ENCODE data around the gene HNRNPDL. TPM values are rescaled to one million over a fixed set of nuclear protein-coding genes. Genes with fewer than 3 reads are reported as not detected.
A peak's percentile ranks its signal among the peaks of the same experiment; 100 is the strongest.

The HNRNPDL gene
- total and polyA plus RNA-seq, 2 of the 13 experiments (the other 11 are each of a cell fraction or from before 2014, with no cell fraction given), result 167 to 414 TPM

DNA sequence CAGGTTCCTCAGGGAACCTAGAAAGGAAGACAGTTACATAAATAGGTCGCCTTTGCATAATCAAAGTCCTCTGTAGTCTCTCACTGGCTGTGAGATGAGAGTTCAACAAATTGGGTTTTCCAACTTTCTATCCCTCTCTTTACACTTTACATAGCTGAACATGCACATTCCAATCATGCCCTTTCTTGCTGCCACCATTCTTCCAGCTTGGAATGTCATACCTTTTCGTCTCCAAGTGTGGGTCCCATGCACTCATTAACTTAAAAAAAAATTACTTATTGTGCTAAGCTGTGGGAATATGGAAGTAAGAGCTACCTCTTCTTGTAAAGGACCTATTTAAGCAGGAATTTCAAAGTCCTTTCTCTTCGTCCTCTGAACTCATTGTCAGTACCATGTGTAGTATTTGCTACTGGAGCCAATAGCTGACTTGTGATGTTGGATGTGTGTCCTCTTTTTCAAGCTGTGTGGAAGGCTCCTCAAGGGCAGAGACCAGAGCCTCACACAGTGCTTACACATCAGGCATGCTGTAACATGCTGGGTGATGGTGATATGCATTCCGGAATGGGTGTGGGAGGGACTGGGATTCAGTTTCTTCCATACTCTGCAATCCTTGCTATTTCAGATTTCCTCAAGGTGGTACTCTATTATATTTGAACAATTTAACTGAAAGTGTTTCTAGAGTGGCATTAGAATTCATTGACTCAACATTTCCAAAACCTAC, 7.2 kb upstream of the HNRNPDL start:
- Histone ChIP-seq H3K9me3 (ENCODE audit: low read length) (no peaks in the 10 kb centered on the region), H3K36me3 (replicated peaks in 1 of 2; ENCODE audit: control insufficient read depth in 1 of 2, insufficient read depth in 2 of 2, low read length in 2 of 2) (peaks cover 0 to 4% of the 10 kb centered on the region in 2 experiments; a peak in 2 of 5 replicates), H3K4me3 (replicated peaks in 1 of 3; ENCODE audit: insufficient read depth in 1 of 3, low read depth in 2 of 3, low read length in 3 of 3) (no peak overlapping the region), H3K27me3 (ENCODE audit: control insufficient read depth in 1 of 2, insufficient read depth in 2 of 2, low read length in 2 of 2) (no peaks in the 10 kb centered on the region), H3K27ac (ENCODE audit: extremely low read length, insufficient read depth, low read length) (peak overlapping the region; percentile 25), H2AFZ (ENCODE audit: low read length) (no peak overlapping the region), H3K9ac (ENCODE audit: insufficient read depth, low read depth, low read length) (no peak overlapping the region), H3K4me2 (ENCODE audit: low read depth, low read length) (peak overlapping the region; percentile 29; the same call in 1 of the 2 replicates), H3K4me1 (ENCODE audit: insufficient read depth, low read length) (peaks cover 80% of the 10 kb centered on the region), H3K79me2 (ENCODE audit: insufficient read depth, low read length) (peaks cover 94% of the 10 kb centered on the region), H4K20me1 (ENCODE audit: insufficient read depth, low read length) (peaks cover 23% of the 10 kb centered on the region)
- TF ChIP-seq HNF4A (CRISPR knock-in tag; IDR thresholded peaks at IDR 0.05) (0 out of 2 replicates have a peak, but pooled peaks have one; percentile 14), ZNF331 (CRISPR knock-in tag; IDR thresholded peaks at IDR 0.05) (no peak), TEAD3 (CRISPR knock-in tag; optimal IDR thresholded peaks at IDR 0.05; ENCODE audit: borderline replicate concordance) (peak; percentile 69), BCL6 (CRISPR knock-in tag; IDR thresholded peaks at IDR 0.05) (0 out of 2 replicates have a peak, but pooled peaks have one; percentile 12), ZNF709 (CRISPR knock-in tag; IDR thresholded peaks at IDR 0.05) (no peak), ZNF235 (CRISPR knock-in tag; IDR thresholded peaks at IDR 0.05; ENCODE audit: borderline replicate concordance) (no peak), ZNF441 (CRISPR knock-in tag; IDR thresholded peaks at IDR 0.05; ENCODE audit: borderline replicate concordance) (no peak)
- intact Hi-C loops (cut with micrococcal nuclease; ENCODE audit: unreplicated experiment) (loop anchor here (10.0 kb wide), 1 partner anchor 153 kb away; no protein-coding TSS in a partner anchor), in situ Hi-C loops (cut with HindIII; ENCODE audit: extremely low pct_ligation_motif_present, low pct_unique_long_range_greater_than_20kb) (no loop called here)
- no peak for DNase-seq (ENCODE audit: low spot score)
- no TSS peak for BruUV-seq (replicated peaks)
- no peak for FAIRE-seq
- CTCF ChIA-PET (ENCODE audit: low intra/inter-chr PET ratio, low total read pairs), result no interaction called here
- POLR2A ChIA-PET, result interaction anchor here (4.5 kb wide), 1 partner anchor 9 kb away, joined by 20 read pairs; no protein-coding TSS in a partner anchor
- 75% methylated on average over 4 of the region's 4 CpGs for WGBS (ENCODE audit: low lambda C conversion rate)
- no peak for ATAC-seq

DNA sequence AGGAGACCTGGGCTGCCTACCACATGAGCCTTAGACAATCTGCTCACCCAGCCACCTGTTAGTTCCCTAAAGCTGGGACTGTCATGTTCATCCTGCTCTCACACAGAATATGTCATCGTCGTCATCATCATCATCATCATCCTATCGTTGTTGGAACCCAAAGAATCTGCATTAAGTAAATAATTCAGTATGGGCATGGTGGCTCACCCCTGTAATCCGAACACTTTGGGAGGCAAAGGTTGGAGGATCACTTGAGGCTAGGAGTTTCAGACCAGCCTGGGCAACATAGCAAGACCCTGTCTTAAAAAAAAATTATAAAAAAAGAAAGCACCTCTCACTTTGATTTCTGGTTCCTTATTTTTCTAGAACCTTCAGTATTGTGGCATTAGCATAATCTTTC, 6.5 kb upstream of the HNRNPDL start:
- FAIRE-seq (no peak), ATAC-seq (no peak), DNase-seq (ENCODE audit: low spot score) (no peak)
- TF ChIP-seq, protein P1, sequence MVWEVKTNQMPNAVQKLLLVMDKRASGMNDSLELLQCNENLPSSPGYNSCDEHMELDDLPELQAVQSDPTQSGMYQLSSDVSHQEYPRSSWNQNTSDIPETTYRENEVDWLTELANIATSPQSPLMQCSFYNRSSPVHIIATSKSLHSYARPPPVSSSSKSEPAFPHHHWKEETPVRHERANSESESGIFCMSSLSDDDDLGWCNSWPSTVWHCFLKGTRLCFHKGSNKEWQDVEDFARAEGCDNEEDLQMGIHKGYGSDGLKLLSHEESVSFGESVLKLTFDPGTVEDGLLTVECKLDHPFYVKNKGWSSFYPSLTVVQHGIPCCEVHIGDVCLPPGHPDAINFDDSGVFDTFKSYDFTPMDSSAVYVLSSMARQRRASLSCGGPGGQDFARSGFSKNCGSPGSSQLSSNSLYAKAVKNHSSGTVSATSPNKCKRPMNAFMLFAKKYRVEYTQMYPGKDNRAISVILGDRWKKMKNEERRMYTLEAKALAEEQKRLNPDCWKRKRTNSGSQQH (CRISPR knock-in tag; IDR thresholded peaks at IDR 0.05; ENCODE audit: low read depth), result no peak
- peak; percentile 70 for TF ChIP-seq ZNF121 (CRISPR knock-in tag; IDR thresholded peaks at IDR 0.05)
- 0 out of 2 replicates have a peak, but pooled peaks have one; percentile 28 for TF ChIP-seq CREB1 (IDR thresholded peaks at IDR 0.05)
- TF ChIP-seq CREB1 (CRISPR knock-in tag; IDR thresholded peaks at IDR 0.05), result no peak
- 91% methylated on average over 4 of the region's 4 CpGs for WGBS (ENCODE audit: low lambda C conversion rate)
- peaks cover 87% of the 10 kb centered on the region for H3K4me1 ChIP-seq (ENCODE audit: insufficient read depth, low read length)
- in situ Hi-C loops (cut with HindIII; ENCODE audit: extremely low pct_ligation_motif_present, low pct_unique_long_range_greater_than_20kb), result no loop called here
- CTCF ChIA-PET (ENCODE audit: low intra/inter-chr PET ratio, low total read pairs), result no interaction called here
- intact Hi-C loops (cut with micrococcal nuclease; ENCODE audit: unreplicated experiment), result loop anchor here (10.0 kb wide), 1 partner anchor 152 kb away; no protein-coding TSS in a partner anchor
- H3K9ac ChIP-seq (ENCODE audit: insufficient read depth, low read depth, low read length), result no peak overlapping the region
- H3K4me2 ChIP-seq (ENCODE audit: low read depth, low read length), result no peak overlapping the region
- H3K79me2 ChIP-seq (ENCODE audit: insufficient read depth, low read length), result peaks cover 94% of the 10 kb centered on the region
- POLR2A ChIA-PET, result interaction anchor here (4.5 kb wide), 1 partner anchor 8 kb away, joined by 20 read pairs; no protein-coding TSS in a partner anchor
- H4K20me1 ChIP-seq (ENCODE audit: insufficient read depth, low read length), result peaks cover 20% of the 10 kb centered on the region
- peaks cover 0 to 4% of the 10 kb centered on the region in 2 experiments; a peak in 2 of 5 replicates for H3K36me3 ChIP-seq (replicated peaks in 1 of 2; ENCODE audit: control insufficient read depth in 1 of 2, insufficient read depth in 2 of 2, low read length in 2 of 2)
- H2AFZ ChIP-seq (ENCODE audit: low read length), result no peak overlapping the region
- no peaks in the 10 kb centered on the region for H3K9me3 ChIP-seq (ENCODE audit: low read length)
- no peaks in the 10 kb centered on the region for H3K27me3 ChIP-seq (ENCODE audit: control insufficient read depth in 1 of 2, insufficient read depth in 2 of 2, low read length in 2 of 2)
- BruUV-seq (replicated peaks), result no TSS peak
- peak overlapping the region; percentile 25 for H3K27ac ChIP-seq (ENCODE audit: extremely low read length, insufficient read depth, low read length)
- H3K4me3 ChIP-seq (replicated peaks in 1 of 3; ENCODE audit: insufficient read depth in 1 of 3, low read depth in 2 of 3, low read length in 3 of 3), result no peak overlapping the region
